NCI-H2227 (cell line): ENCODE measurements around the gene NPTX2.

Experiments used
- DNase-seq: peaks from one replicate; lab custom pipeline; 2025; ENCODE audit not compliant: unreplicated experiment; lab: John Stamatoyannopoulos, UW

The NPTX2 gene

DNA sequence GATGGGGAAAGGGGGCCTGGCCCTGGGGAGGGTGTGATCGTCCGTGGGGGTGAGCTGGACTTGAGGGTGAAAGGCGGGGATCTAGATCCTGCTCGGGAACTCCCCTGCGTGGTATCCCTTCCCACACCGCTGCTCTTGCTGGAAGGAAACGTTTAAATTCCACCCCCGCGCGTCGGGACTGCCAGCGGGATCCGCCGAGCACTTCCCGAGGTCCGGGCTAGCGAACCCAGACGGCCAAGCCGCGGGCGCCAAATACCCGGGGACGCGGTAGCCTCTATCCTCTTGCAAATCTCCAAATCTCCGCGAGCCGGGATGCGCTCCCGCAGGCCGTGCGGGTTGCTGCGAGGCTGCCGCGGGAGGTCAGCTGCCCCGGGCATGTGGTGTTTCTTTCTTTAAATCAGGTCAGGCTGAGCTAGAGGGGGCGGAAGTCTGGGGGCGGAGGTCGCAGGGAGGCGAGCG, 904 bp downstream of the NPTX2 start:
- DNase-seq: peak; percentile 40

DNA sequence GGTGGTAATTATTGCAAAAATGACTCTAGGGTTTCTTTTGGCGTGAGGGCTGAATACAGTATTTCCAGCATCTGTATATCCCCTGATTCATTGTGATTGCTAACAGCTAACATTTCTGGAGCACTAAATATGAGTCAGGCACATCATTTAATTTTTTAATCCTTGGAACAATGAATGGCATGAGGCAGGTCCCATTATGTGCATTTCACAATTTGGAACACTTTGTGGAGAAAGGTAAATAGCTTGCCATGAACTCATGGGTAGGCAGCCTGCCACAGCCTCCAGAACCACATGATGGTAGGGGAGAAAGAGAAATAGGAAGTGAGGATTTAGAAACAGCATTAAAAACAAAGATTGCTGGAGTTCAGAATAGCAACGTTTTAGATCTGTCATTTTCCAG, 1.7 kb downstream of the NPTX2 start:
- DNase-seq: no peak

DNA sequence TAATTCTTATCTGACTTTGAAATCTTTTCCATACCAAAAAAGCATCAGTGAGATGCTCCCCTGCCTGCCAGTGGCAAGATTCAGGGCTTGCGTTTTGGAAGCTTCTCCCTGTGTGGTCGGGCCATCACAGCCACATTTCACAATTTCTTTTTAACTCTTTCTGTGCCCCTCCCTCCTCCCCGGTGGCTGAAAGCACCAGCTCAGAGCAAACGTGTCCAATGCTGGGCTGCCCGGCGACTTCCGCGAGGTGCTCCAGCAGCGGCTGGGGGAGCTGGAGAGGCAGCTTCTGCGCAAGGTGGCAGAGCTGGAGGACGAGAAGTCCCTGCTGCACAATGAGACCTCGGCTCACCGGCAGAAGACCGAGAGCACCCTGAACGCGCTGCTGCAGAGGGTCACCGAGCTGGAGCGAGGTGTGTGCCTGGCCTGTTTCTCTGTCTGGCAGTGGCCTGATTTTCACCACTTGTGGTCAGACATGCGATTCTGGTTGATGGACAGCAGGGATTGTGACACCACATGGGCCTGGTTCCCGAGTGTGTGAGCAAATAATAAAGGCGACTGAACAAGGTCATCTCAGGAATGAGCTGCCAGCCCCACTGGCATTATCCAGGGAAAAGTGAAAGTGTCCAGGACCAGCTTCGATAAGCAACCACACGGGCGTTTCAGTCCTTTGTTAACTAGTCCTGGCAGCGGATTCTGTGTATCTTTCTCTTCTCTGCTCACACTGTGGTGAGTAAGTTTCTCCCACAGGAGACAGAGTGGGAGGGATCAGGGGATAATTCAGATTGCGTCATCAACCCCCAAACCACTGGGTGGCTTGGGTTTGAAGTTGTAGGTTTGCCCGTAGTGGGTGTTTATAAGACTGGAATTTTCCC, 2.6 kb downstream of the NPTX2 start:
- peak; percentile 65 for DNase-seq

DNA sequence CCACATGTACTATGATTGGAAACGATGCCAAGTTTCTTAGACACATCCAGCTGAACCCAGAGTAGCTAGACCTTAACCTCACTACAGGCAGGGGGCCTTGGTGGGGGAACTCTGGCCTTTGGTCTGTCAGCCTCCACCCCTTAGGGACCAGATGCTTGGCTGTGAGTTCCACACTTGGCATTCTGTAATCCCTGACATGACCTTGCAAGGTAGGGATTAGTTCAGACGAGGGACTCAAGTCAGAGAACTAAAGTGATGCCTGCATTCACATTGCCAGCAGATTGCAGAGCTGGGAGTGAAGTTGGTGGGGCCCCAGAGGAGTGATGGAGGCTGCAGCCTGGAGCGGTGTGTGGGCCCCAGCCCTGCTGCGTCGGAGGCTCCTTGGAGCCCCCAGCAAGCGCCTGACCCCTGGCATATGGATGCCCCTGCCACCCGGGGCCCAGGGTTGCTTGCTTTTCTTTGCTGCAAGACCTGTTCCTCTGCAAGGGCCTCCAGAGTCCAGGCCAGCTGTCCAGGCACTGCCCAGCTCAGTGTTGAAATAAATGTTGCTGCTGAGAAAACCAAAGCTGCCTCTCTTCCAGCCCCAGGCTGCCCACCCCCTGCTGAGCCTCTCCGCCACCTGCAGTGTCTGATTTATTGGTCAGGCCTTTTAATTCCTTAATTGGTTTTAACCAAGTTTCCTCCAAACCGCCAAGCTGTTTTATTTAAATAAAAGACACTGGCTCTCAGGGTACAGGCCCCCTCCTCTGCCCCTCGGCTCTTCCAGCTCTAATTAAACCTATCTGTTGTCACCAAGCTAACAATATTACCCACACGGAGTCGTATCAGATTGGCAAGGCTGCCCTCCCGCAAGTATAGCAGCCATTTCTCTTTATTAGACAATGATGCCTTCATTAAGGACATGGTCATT, 4.7 kb downstream of the NPTX2 start:
- no peak for DNase-seq

DNA sequence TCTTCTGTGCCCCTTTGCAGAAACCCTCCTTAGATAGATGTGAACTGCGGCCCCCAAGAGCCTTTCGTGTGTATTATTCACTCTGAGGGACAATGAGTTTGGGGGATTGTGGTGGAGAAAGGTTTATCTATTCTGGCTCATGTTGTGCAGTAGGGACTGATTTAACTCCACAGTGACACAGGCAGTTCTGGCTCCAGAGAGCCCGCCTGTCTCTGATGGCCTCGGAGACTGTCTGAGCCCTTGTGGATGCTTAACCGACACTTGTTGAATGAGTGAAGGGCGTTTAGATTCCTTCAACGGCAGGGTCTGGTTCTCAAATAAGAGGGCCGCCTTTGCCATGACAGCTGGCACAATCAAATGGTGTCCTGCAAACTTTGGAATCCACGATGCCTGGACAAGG, 5.8 kb downstream of the NPTX2 start:
- no peak for DNase-seq

DNA sequence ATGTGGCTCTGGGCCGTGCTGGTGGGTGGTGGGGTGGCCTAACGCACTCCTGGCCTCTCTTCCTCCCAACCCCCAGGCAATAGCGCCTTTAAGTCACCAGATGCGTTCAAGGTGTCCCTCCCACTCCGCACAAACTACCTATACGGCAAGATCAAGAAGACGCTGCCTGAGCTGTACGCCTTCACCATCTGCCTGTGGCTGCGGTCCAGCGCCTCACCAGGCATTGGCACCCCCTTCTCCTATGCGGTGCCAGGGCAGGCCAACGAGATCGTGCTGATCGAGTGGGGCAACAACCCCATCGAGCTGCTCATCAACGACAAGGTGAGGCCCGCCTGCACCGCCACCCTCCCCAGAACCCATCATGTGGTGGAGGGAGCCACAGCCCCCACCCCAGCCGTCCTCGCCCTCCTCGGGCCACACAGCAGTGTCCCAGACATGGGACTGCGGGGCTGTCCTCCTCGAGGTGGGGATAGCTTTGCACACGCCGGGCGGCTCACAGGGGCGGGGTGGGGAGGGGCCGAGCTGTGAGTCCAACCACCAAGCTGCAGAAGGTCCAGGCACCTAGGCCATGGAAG, 7.8 kb downstream of the NPTX2 start:
- DNase-seq: no peak

DNA sequence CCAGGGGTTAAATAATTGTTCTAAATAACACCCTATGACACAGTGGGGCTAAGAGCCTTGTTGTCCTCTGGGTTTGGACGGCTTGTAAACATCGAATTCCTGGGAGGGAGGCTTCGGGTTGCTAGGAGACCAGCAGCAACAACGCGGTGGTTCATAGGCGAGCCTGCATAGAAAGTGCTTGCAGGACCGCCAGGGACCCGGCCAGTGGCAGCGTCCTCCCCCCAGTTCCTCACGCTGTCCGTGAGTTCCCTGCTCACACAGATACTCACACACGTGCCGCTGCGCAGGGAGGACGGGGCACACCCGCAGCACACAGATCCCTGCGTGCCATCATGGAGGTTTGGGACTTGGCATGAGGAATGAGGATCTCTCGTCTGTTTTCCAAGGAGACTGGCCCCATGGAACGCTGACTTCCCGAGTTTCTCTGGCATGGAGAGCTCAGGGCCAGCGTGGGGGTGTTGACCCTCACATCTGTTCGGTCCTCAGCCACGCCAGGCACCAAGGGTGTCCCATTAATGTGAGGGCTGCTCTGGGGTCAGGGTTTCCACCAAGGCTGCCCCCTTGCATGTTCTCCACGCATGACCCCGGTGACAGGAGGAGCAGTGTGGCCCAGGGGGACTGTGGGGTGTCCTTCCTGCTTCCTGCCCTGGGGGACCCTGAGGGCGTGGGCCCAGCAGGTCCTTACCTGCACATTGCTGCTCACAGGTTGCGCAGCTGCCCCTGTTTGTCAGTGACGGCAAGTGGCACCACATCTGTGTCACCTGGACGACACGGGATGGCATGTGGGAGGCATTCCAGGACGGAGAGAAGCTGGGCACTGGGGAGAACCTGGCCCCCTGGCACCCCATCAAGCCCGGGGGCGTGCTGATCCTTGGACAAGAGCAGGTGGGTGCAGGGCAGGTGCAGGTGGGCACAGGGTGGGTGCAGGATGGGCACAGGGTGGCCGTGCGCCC, 9.7 kb downstream of the NPTX2 start:
- peak; percentile 95 for DNase-seq

DNA sequence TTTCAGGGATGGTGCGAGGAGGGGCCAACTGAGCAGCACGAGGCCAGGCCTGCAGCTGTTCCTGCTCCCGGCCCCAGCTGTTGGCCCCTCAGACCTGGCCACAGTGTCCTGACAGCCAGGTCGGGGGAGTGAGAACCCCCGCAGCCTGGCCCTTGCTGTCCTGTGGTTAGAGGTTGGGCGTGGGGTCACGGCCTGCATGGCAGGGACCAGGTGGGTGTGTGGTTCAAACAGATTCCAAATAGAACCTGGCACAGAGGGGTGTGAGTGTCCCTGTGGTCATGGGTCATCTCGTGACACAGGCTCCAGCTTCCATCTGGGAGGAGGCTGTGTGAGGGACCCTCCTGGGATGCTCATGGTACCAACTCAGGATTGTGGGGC, 10.3 kb downstream of the NPTX2 start:
- no peak for DNase-seq

DNA sequence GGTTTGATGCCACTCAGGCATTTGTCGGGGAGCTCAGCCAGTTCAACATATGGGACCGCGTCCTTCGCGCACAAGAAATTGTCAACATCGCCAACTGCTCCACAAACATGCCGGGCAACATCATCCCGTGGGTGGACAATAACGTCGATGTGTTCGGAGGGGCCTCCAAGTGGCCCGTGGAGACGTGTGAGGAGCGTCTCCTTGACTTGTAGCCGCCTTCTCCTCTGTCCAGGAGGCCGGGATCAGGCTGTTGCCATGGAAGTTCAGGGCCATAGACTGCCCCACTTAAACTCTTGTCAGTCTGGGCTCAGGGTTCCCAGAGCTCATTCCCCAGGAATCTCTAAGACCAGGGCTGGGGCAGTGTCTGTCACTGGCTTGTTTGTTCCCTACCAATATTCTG, 11.3 kb downstream of the NPTX2 start:
- no peak for DNase-seq

DNA sequence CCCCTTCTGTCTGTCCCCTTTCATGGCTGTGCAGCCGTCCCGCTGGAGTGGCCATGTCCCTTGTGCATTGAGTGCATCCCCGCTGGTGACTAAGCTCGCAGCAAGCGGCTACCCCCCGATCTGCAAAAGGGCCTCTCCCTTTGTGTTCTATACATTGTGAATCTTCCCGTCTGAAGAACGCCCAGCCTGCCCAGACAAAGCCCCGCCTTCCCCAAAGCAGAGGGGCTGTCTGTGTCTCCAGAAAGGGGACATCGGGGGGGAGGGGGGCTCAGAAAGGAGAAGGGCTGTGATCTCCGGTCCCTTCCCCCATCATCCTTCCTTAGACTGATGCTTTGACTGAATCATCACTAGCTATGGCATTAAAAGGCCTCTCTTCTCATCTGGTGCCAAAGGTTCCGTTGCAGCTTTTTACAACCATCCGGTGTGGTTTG, 11.9 kb downstream of the NPTX2 start:
- DNase-seq: peak; percentile 79

DNA sequence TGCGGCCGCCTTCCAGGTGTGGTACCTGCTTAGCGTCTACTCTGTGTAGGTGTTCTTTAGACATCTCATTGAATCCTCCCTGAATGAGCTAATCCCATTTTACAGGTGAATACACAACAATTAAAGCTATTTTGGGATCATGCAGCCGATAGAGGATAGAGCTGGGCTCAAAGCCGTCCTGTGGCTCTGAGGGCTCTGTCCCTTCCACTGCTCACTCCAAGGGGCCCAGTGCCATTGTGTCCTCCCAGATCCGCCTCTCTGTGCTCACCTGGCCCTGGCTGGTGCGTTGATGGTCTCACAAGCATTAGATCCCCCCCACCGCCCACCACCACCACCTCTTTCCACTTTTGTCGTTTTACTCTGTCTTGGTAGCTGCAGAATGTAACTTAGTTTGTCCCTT, 13.1 kb downstream of the NPTX2 start:
- DNase-seq: no peak

DNA sequence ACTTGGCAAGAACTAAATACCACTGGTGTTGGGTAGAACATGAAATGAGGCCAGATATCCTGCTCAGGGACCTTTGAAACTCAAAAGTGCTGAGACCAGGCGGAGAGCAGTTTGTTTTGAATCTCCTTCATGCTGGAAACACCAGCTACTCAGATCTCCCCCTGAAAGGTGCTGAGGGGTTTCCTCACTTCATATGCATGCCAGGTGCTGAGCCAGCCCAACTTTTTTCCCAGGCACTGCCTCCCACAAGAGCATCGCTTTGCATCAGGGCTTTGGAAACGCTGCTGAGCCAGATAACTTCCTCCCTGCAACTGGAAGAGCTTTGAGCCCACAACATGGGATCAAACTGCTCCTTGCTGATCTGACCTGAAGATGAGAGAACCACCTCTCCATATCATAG, 13.7 kb downstream of the NPTX2 start:
- DNase-seq: no peak

DNA sequence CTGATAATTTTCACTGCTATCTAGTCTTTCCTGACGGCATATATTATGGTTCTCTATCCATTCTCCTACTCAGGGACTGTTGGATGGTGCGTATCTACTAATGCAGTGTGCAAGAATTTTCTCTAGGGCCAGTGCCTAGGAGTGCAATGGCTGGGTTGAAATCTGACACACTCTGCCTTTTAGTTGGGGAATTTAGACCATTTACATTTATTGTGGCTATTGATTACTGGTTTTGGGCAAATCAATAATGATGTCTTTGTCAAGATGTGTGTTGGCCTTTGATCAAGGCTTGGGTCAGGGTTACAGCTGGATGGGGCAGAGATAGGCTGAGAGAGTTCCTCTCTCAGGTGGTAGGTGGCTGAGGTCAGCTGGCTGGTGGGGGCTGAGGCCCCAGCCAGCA, 21.8 kb downstream of the NPTX2 start:
- DNase-seq: no peak

DNA sequence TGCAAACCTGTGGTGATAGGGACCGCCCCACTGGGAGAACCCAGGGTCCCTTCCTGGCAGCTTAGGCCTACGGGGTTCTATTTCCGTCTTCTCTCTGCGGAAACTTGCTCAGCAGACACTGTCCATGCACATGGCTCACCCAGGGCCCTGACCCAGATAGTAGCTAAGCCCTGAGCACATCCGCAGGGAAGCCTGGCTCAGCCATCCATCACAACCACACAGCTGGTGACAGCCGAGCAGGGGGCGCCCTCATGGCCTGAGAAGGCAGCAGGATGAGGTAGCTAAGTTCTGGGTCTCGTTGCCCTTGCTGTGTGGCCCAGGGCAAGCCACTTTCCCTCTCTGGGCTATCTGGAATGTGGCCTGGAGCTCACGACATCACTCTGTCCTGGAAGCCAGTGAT, 23.3 kb downstream of the NPTX2 start:
- no peak for DNase-seq

DNA sequence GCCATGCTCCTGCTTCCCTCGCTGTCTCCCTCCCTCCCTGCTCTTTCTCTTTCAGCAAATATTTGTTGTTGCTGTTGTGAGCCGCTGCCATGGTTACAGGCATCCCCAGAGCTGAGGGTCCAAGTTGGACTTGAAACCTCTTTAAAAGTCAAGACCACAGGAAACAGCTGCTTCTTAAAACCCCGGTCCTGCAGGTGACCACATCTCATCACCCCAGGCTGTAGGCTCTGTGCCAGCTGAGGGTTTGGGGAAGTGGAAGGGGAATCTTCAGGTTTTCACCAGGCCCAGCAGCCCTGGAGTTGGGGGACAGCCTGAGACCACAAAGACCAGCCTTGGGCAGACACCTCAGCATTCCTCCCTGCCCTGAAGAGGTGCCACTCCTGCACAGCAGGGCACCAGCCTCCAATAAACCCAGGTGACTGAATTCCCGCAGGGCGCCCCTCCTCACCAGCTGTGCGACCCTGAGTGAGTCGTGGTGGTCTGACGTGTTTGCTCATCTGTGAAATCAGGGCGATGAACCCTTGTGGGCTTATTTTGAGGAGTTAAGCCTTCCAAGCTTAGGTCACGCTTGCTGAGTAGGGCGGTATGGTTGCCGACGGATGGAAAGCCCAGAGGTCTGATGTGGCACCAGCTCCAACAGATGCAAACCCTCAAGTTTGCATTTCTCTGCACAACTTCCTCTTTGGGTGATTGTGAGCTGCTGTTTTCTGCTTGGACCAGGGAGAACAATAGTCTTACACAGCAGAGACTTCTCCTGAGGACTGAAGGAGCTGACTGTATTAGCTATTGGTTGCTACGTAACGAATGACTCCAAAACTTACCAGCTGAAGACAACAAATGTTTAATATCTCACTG, 24.8 kb downstream of the NPTX2 start:
- peak; percentile 50 for DNase-seq

DNA sequence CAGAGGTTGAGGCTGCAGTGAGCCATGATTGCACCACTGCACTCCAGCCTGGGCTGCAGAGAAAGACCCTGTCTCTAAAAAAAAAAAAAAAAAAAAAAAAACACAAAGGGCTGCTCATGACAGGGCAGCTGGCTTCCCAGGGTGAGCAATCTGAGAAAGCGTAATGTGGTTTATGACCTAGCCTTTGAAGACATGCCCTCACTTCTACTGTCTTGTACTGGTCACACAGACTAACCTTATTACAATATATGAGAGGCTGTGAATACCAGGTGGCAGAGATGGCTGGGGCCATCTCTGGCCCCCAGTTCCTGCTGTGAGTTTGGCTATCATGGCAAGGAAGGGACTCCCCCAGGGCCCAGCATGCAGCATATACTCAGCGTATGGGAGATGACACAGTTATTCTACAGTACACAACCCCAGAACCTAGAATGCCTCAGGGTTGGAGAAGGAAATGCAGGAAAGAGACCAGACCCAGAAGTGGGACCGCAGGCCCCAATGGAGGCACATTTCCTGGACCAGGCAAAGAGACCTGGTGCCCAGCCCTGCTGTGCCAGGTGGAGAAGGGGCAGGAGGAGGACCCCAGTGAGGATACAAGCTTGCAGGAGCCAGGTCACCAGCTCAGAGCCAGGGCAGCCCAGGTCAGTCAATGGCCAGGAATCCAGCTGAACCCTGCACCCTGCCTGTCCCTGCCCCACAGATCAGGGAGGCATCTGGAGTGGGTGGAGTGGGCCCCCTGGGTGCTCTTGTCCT, 26.3 kb downstream of the NPTX2 start:
- no peak for DNase-seq

DNA sequence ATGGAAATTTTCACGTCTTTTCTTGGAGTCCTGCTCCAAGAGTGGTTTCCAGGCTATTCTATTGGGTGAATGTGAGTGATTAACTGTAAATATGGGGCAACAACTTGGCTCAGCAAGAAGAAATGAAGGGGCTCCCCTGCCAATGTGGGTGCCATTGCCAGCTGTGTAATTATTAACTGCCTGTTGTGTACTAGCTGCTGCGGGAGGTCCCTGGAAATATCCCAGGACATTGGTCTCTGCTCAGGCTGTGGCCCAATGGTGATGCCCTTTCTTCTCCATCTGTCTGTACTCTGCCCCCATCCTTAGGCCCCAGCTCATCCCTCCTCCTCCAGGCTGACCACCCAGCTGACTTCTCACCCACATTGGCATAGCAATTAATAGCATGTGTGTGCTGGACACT, 29.4 kb downstream of the NPTX2 start:
- no peak for DNase-seq

DNA sequence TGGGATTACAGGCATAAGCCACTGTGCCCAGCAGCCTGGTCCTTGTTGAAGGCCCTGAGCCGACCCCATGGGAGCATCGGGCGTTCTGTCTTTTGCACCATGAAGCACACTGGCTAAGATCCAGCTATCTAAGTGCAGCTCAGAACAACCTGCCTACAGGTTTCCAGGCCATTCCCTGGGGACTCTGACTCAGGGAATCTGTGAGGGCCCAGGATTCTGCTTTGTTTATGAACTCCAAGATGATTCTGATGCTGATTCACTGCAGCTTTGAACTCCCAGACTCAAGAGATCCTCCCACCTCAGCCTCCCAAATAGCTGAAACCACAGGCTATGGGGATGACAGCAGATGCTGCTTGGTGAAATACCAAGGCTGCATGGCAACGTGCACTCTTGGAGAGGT, 30.2 kb downstream of the NPTX2 start:
- DNase-seq: no peak

DNA sequence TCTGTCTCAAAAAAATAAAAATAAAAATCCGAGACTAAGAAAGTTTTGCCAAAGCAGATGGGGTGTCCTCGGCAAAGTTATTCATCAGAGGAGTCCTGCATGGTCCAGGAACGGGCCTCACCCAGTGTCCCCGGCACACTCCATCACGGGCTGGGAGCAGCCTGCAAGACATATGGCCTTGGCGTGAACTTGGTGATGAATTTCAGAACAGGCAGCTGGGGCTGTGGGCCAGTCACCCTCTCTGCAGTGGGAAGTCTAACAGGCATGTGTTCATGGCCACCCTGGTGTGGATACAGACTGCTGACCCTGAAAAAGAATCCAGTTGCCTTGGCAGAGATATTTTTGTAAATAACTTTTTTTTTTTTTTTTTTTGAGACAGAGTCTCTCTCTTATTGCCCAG, 34.7 kb downstream of the NPTX2 start:
- no peak for DNase-seq
